DOHH2 (cell line): ENCODE data around the gene KCNN4.
"Not testable (repeated sequence)": the region's sequence is repeated elsewhere in the genome, so short reads cannot be mapped to it uniquely, and the experiment has no call there.

Experiments used
- CTCF ChIP-seq: fragments of 200-600 bp; sonication (generic); IDR thresholded peaks from one replicate; pipeline ENCODE4 v1.5.1; 2014; ENCODE audit warnings: antibody characterized with exemption, mild to moderate bottlenecking, low read depth, low read length; ENCODE audit not compliant: poor library complexity, severe bottlenecking
- EZH2phosphoT487 ChIP-seq: fragments of 200-600 bp; sonication (generic); IDR thresholded peaks from 2 replicates; pipeline ENCODE4 v1.6.1; 2017; ENCODE audit warnings: borderline replicate concordance, mild to moderate bottlenecking, antibody characterized with exemption, low read length, moderate library complexity, mixed read lengths

GRCh38 chr19:43774940-43775258, 5.9 kb downstream of the KCNN4 start:
- not testable (repeated sequence) for TF ChIP-seq CTCF, EZH2phosphoT487
